Liver (tissue), 9 donors: ENCODE data around the gene RGR. TPM values are rescaled to one million over a fixed set of nuclear protein-coding genes. Genes with fewer than 3 reads are reported as not detected.

Experiments used
- DNase-seq: peaks from one replicate; pipeline ENCODE4 v3.0.0-alpha.2; 2017; ENCODE audit warnings: low spot score
- H3K27ac ChIP-seq, 2 donors: one replicate each; pipeline ENCODE4 v1.7.0; 2013; ENCODE audit warnings: inconsistent platforms in 2 of 2, low read length in 2 of 2, control low read depth in 1 of 2, low read depth in 1 of 2, mild to moderate bottlenecking in 1 of 2
- H3K27me3 ChIP-seq, 4 donors: one replicate each; pipeline versions ENCODE4 v1.6.1 to v1.7.0; 2013; ENCODE audit warnings: low read length in 3 of 4, inconsistent platforms in 1 of 4, mild to moderate bottlenecking in 1 of 4, moderate library complexity in 1 of 4; ENCODE audit not compliant: control insufficient read depth in 4 of 4, insufficient read depth in 4 of 4
- H3K36me3 ChIP-seq, 4 donors: one replicate each; pipeline versions ENCODE4 v1.6.1 to v1.7.0; 2013; ENCODE audit warnings: low read length in 3 of 4, mild to moderate bottlenecking in 3 of 4, low read depth in 1 of 4, moderate library complexity in 1 of 4; ENCODE audit not compliant: control insufficient read depth in 4 of 4, insufficient read depth in 3 of 4
- H3K4me1 ChIP-seq, 4 donors: one replicate each; pipeline versions ENCODE4 v1.6.1 to v1.7.0; 2013; ENCODE audit warnings: low read length in 3 of 4, mild to moderate bottlenecking in 3 of 4, moderate library complexity in 1 of 4; ENCODE audit not compliant: control insufficient read depth in 4 of 4, insufficient read depth in 4 of 4
- H3K4me3 ChIP-seq, 3 donors: one replicate each; pipeline versions ENCODE4 v1.6.1 to v1.7.0; 2013; ENCODE audit warnings: low read length in 3 of 3, control low read depth in 1 of 3, low read depth in 1 of 3, mild to moderate bottlenecking in 1 of 3
- H3K9ac ChIP-seq, 2 donors: one replicate each; pipeline ENCODE4 v1.7.0; 2013; ENCODE audit warnings: low read length in 2 of 2, mild to moderate bottlenecking in 2 of 2, moderate library complexity in 2 of 2, control low read depth in 1 of 2, low read depth in 1 of 2
- H3K9me3 ChIP-seq, 4 donors: one replicate each; pipeline versions ENCODE4 v1.6.1 to v1.7.0; 2013; ENCODE audit warnings: low read length in 3 of 4; ENCODE audit not compliant: control insufficient read depth in 4 of 4
- ATF3 ChIP-seq: IDR thresholded peaks from 2 replicates; pipeline ENCODE4 v1.6.1; 2016; ENCODE audit warnings: antibody characterized with exemption
- CTCF ChIP-seq: fragments of 150-350 bp; IDR thresholded peaks from 2 replicates; pipeline ENCODE4 v1.5.1; 2017; ENCODE audit warnings: improper control_type of control experiment, low read depth, low read length; ENCODE audit not compliant: missing input control
- EGR1 ChIP-seq, 2 donors: IDR thresholded peaks; 2 replicates each; pipeline ENCODE4 v1.6.1; 2016 to 2018; ENCODE audit warnings: antibody characterized with exemption in 2 of 2, low read depth in 2 of 2
- FOXA1 ChIP-seq: IDR thresholded peaks from 2 replicates; pipeline ENCODE4 v1.6.1; 2016; ENCODE audit warnings: antibody characterized with exemption
- FOXA2 ChIP-seq: IDR thresholded peaks from 2 replicates; pipeline ENCODE4 v1.6.1; 2016; ENCODE audit warnings: antibody characterized with exemption
- GABPA ChIP-seq, 2 donors: IDR thresholded peaks in 1 of 2; conservative IDR thresholded peaks in 1 of 2; 2 replicates each; pipeline ENCODE4 v1.6.1; 2016; ENCODE audit warnings: antibody characterized with exemption in 2 of 2, mild to moderate bottlenecking in 1 of 2, moderate library complexity in 1 of 2
- HNF4A ChIP-seq, 2 donors: conservative IDR thresholded peaks; 2 replicates each; pipeline ENCODE4 v1.6.1; 2016; ENCODE audit warnings: antibody characterized with exemption in 2 of 2, mild to moderate bottlenecking in 2 of 2
- HNF4G ChIP-seq: IDR thresholded peaks from 2 replicates; pipeline ENCODE4 v1.6.1; 2016; ENCODE audit warnings: antibody characterized with exemption
- JUND ChIP-seq, 2 donors: IDR thresholded peaks; 2 replicates each; pipeline ENCODE4 v1.6.1; 2016; ENCODE audit warnings: antibody characterized with exemption in 2 of 2
- MAX ChIP-seq: IDR thresholded peaks from 2 replicates; pipeline ENCODE4 v1.6.1; 2016; ENCODE audit warnings: antibody characterized with exemption
- NR2F2 ChIP-seq: IDR thresholded peaks from 2 replicates; pipeline ENCODE4 v1.6.1; 2016; ENCODE audit warnings: antibody characterized with exemption
- RAD21 ChIP-seq, 2 donors: IDR thresholded peaks; 2 replicates each; pipeline ENCODE4 v1.6.1; 2016; ENCODE audit warnings: antibody characterized with exemption in 2 of 2, mild to moderate bottlenecking in 2 of 2
- RXRA ChIP-seq, 2 donors: IDR thresholded peaks; 2 replicates each; pipeline ENCODE4 v1.6.1; 2017 to 2018; ENCODE audit warnings: antibody characterized with exemption in 2 of 2, mild to moderate bottlenecking in 1 of 2
- SP1 ChIP-seq: IDR thresholded peaks from 2 replicates; pipeline ENCODE4 v1.6.1; 2018; ENCODE audit warnings: antibody characterized with exemption, mild to moderate bottlenecking
- TAF1 ChIP-seq: conservative IDR thresholded peaks from 2 replicates; pipeline ENCODE4 v1.6.1; 2016; ENCODE audit warnings: antibody characterized with exemption, mild to moderate bottlenecking
- YY1 ChIP-seq: IDR thresholded peaks from 2 replicates; pipeline ENCODE4 v1.6.1; 2016; ENCODE audit warnings: antibody characterized with exemption, mild to moderate bottlenecking
- ZBTB33 ChIP-seq: IDR thresholded peaks from 2 replicates; pipeline ENCODE4 v1.6.1; 2016; ENCODE audit warnings: antibody characterized with exemption
- WGBS: extraction: QIAGEN DNeasy Blood & Tissue Kit; methylation state at CpG from one replicate; pipeline ENCODE4 v1.1.7; 2013; 5-methylcytosine and 5-hydroxymethylcytosine counted together
- polyA plus RNA-seq, 2 donors: library from polyadenylated mRNA; stranded (reverse) in 1 of 2; unstranded in 1 of 2; fragments of 200-250 nt in 1 of 2; fragments of >200 nt in 1 of 2; fragmentation: Nextera tagmentation in 1 of 2; extraction: Ambion mirVana in 1 of 2; gene quantifications; one replicate each; pipeline versions ENCODE4 v1.2.1 to v1.2.3, GENCODE V29; 2013 to 2015
- total RNA-seq, 2 donors: library from RNA; depleted of rRNA; stranded (reverse); fragments of >200 nt; gene quantifications; one replicate each; pipeline ENCODE4 v1.2.3, GENCODE V29; 2014
- donor health status: healthy.
- donor health status: healthy.
- donor health status: healthy.
- donor health status: healthy.
- donor health status: healthy.

RGR gene
- total and polyA plus RNA-seq, 4 donors: not detected

- 74% methylated on average over 3 of the region's 3 CpGs for WGBS
- no peaks in the 10 kb centered on the region for H3K4me1 ChIP-seq
- DNase-seq: no peak
- no peaks in the 10 kb centered on the region for H3K36me3 ChIP-seq
- H3K4me3 ChIP-seq: no peak overlapping the region
- no peak overlapping the region for H3K9ac ChIP-seq
- H3K9me3 ChIP-seq: peaks cover 0 to 3% (median under 1%) of the 10 kb centered on the region in 4 donors
- H3K27ac ChIP-seq: no peak overlapping the region
- H3K27me3 ChIP-seq: peaks cover 0 to 7% (median 3%) of the 10 kb centered on the region in 4 donors
- no peak for TF ChIP-seq JUND (IDR thresholded peaks at IDR 0.05)
- no peak for TF ChIP-seq RAD21 (IDR thresholded peaks at IDR 0.05)
These were observed 5.9 kb upstream of the RGR start for GRCh38 chr10:84238909-84239308.

GRCh38 chr10:84241185-84241790 is 3.6 kb upstream of the RGR start, which contains the start of gene LRIT1:
Gene LRIT1 (minus strand): TSS chr10:84241546. CDS start chr10:84241439, 107 bp downstream.
- H3K4me1 ChIP-seq: no peaks in the 10 kb centered on the region
- H3K9ac ChIP-seq: no peak within 1 kb of the TSS
- H3K9me3 ChIP-seq: peaks cover 0 to 3% (median under 1%) of the 10 kb centered on the region in 4 donors
- WGBS: 86% methylated on average over 13 of the region's 13 CpGs
- no peak within 1 kb of the TSS for H3K4me3 ChIP-seq
- peaks cover 0 to 7% (median 3%) of the 10 kb centered on the region in 4 donors for H3K27me3 ChIP-seq
- H3K27ac ChIP-seq: no peak within 1 kb of the TSS
- no peaks in the 10 kb centered on the region for H3K36me3 ChIP-seq
- TF ChIP-seq HNF4A (conservative IDR thresholded peaks at IDR 0.05) (no peak), YY1 (no peak), EGR1 (IDR thresholded peaks at IDR 0.05; ENCODE audit: low read depth in 2 of 2) (no peak), JUND (IDR thresholded peaks at IDR 0.05) (no peak), TAF1 (no peak), RXRA (IDR thresholded peaks at IDR 0.05) (no peak), MAX (no peak), HNF4G (no peak), CTCF (no peak), NR2F2 (no peak), FOXA2 (no peak), RAD21 (IDR thresholded peaks at IDR 0.05) (no peak), ZBTB33 (no peak)
- no peak for DNase-seq

GRCh38 chr10:84243759-84244158 is 1.1 kb upstream of the RGR start:
- no peaks in the 10 kb centered on the region for H3K4me1 ChIP-seq
- no peaks in the 10 kb centered on the region for H3K36me3 ChIP-seq
- 94% methylated on average over 3 of the region's 3 CpGs for WGBS
- peaks cover 0 to 1% (median 0%) of the 10 kb centered on the region in 4 donors for H3K9me3 ChIP-seq
- no peak overlapping the region for H3K9ac ChIP-seq
- TF ChIP-seq JUND (IDR thresholded peaks at IDR 0.05) (no peak), SP1 (no peak), FOXA2 (no peak), ATF3 (no peak), NR2F2 (no peak), TAF1 (no peak), HNF4A (conservative IDR thresholded peaks at IDR 0.05) (no peak), CTCF (no peak), RXRA (IDR thresholded peaks at IDR 0.05) (no peak), HNF4G (no peak), MAX (no peak), FOXA1 (no peak), GABPA (IDR thresholded peaks at IDR 0.05 in 1 of 2, conservative IDR thresholded peaks at IDR 0.05 in 1 of 2) (no peak), YY1 (no peak), EGR1 (IDR thresholded peaks at IDR 0.05; ENCODE audit: low read depth in 2 of 2) (no peak), RAD21 (IDR thresholded peaks at IDR 0.05) (no peak), ZBTB33 (no peak)
- no peaks in the 10 kb centered on the region for H3K27me3 ChIP-seq
- H3K4me3 ChIP-seq: no peak overlapping the region
- DNase-seq: no peak
- no peak overlapping the region for H3K27ac ChIP-seq
